Smooth muscle cell (in vitro differentiated cells): ENCODE results near the gene AGAP1. TPM values are rescaled to one million over a fixed set of nuclear protein-coding genes. Genes with fewer than 3 reads are reported as not detected.

Source experiments
- DNase-seq: peaks from one replicate; lab custom pipeline; 2025; ENCODE audit not compliant: unreplicated experiment; lab: John Stamatoyannopoulos, UW
- H2AFZ ChIP-seq: fragments of 200-600 bp; sonication (generic); 2 replicates; pipeline ENCODE4 v1.6.0; 2016; ENCODE audit warnings: antibody characterized with exemption, low read depth, mild to moderate bottlenecking
- H3F3A ChIP-seq: fragments of 200-600 bp; sonication (generic); 2 replicates; pipeline ENCODE4 v1.6.0; 2017; ENCODE audit warnings: antibody characterized with exemption, low read depth
- H3K27ac ChIP-seq: fragments of 200-600 bp; sonication (generic); 2 replicates; pipeline ENCODE4 v1.5.1; 2016; ENCODE audit warnings: low read depth, mild to moderate bottlenecking
- H3K27me3 ChIP-seq: fragments of 200-600 bp; sonication (generic); 2 replicates; pipeline ENCODE4 v1.6.1; 2016; ENCODE audit warnings: low read depth, mild to moderate bottlenecking
- H3K36me3 ChIP-seq: fragments of 200-600 bp; sonication (generic); 2 replicates; pipeline ENCODE4 v1.5.1; 2016; ENCODE audit warnings: low read depth
- H3K4me1 ChIP-seq: fragments of 200-600 bp; sonication (generic); 2 replicates; pipeline ENCODE4 v1.5.1; 2016; ENCODE audit warnings: low read depth
- H3K4me2 ChIP-seq: fragments of 200-600 bp; sonication (generic); 2 replicates; pipeline ENCODE4 v1.6.0; 2016; ENCODE audit warnings: mild to moderate bottlenecking
- H3K4me3 ChIP-seq: fragments of 200-600 bp; sonication (generic); 2 replicates; pipeline ENCODE4 v1.5.1; 2016; ENCODE audit warnings: mild to moderate bottlenecking
- H3K79me2 ChIP-seq: fragments of 200-600 bp; sonication (generic); 2 replicates; pipeline ENCODE4 v1.6.0; 2016; ENCODE audit warnings: low read depth, mild to moderate bottlenecking
- H3K9ac ChIP-seq: fragments of 200-600 bp; sonication (generic); 2 replicates; pipeline ENCODE4 v1.6.0; 2016; ENCODE audit warnings: low read depth
- H3K9me3 ChIP-seq: fragments of 200-600 bp; sonication (generic); replicated peaks from 2 replicates; pipeline ENCODE4 v1.5.1; 2016; ENCODE audit warnings: low read depth
- H4K20me1 ChIP-seq: fragments of 200-600 bp; sonication (generic); 2 replicates; pipeline ENCODE4 v1.6.0; 2016; ENCODE audit warnings: low read depth
- WGBS: methylation state at CpG from one replicate; pipeline ENCODE4 v1.1.7; 2016; ENCODE audit warnings: low lambda C conversion rate; 5-methylcytosine and 5-hydroxymethylcytosine counted together
- polyA plus RNA-seq: library from polyadenylated mRNA; unstranded; fragments of >200 nt; fragmentation: Nextera tagmentation; extraction: Ambion mirVana; gene quantifications from 2 replicates; pipeline ENCODE4 v1.2.1, GENCODE V29; 2016
- total RNA-seq: library from RNA; depleted of rRNA; stranded (reverse); fragments of >200 nt; gene quantifications from 2 replicates; pipeline ENCODE4 v1.2.3, GENCODE V29; 2014
- TF ChIP-seq, protein P1 (sequence below): fragments of 200-600 bp; sonication (generic); IDR thresholded peaks from 2 replicates; pipeline ENCODE4 v1.5.1; 2017; ENCODE audit warnings: borderline replicate concordance, mild to moderate bottlenecking, antibody characterized with exemption; ENCODE audit not compliant: insufficient read depth, poor library complexity, severe bottlenecking

The AGAP1 gene
- total and polyA plus RNA-seq, 2 experiments from 2014 or later, result 3.9 to 9.8 TPM

DNA sequence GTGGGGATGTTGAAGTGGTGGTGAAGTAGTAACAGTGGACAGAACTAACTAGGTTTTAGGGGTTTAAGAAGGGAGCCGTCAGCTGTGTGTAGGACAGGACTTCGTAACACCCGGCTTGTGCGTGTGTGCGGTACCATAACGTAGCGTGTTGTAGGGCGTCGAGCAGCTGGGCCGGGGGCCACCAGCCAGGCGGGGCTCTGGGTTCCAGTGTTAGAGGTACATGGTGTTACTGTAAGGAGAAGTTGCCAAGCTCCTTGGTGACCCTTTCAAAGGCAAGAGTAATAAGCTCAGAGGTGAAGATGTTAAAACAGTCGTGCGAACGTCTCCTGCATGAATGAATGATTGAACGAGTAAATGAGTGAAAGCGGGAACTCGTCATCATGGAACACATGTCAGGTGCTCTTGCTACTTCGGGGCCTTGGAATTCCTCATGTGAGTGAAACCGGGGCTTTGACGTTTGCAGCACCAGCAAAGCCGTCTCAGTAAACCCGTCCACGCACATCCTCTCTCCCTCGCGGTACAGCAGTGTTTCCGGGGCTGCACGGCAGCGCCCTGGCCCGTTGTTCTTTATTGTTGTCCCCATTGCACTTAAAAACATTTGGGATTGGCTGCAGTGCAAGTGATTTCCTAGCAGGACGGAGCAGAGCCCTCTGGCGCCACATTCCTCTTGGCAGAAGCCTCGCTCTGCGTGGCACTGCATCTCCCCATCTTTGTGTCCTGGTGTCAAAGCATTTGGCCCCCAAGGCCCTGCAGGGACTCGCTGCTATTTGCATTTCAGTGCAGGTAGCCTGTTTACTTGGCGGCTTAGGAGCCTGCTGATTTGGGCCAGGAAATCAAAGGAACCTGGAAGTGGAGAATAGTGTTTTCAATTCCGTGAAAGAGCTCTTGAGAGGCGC is 559.3 kb downstream of the AGAP1 start:
- no peaks in the 10 kb centered on the region for H4K20me1 ChIP-seq
- H3K79me2 ChIP-seq, result no peaks in the 10 kb centered on the region
- DNase-seq, result no peak
- no peak overlapping the region for H3K4me2 ChIP-seq
- peaks cover 7% of the 10 kb centered on the region for H3K4me1 ChIP-seq
- TF ChIP-seq, protein P1, sequence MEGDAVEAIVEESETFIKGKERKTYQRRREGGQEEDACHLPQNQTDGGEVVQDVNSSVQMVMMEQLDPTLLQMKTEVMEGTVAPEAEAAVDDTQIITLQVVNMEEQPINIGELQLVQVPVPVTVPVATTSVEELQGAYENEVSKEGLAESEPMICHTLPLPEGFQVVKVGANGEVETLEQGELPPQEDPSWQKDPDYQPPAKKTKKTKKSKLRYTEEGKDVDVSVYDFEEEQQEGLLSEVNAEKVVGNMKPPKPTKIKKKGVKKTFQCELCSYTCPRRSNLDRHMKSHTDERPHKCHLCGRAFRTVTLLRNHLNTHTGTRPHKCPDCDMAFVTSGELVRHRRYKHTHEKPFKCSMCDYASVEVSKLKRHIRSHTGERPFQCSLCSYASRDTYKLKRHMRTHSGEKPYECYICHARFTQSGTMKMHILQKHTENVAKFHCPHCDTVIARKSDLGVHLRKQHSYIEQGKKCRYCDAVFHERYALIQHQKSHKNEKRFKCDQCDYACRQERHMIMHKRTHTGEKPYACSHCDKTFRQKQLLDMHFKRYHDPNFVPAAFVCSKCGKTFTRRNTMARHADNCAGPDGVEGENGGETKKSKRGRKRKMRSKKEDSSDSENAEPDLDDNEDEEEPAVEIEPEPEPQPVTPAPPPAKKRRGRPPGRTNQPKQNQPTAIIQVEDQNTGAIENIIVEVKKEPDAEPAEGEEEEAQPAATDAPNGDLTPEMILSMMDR, result no peak
- H3K27me3 ChIP-seq, result no peaks in the 10 kb centered on the region
- peaks cover 2% of the 10 kb centered on the region for H3K9me3 ChIP-seq
- no peak overlapping the region for H3K9ac ChIP-seq
- peaks cover 3% of the 10 kb centered on the region for H3K36me3 ChIP-seq
- no peaks in the 10 kb centered on the region for H3F3A ChIP-seq
- no peak overlapping the region for H3K27ac ChIP-seq
- 77% methylated on average over 37 of the region's 37 CpGs for WGBS
- no peak overlapping the region for H2AFZ ChIP-seq
- no peak overlapping the region for H3K4me3 ChIP-seq

- Histone ChIP-seq H2AFZ (no peak overlapping the region), H3F3A (no peaks in the 10 kb centered on the region), H3K79me2 (no peaks in the 10 kb centered on the region), H3K4me1 (peaks cover 7% of the 10 kb centered on the region), H3K9ac (no peak overlapping the region), H3K4me3 (no peak overlapping the region), H3K4me2 (no peak overlapping the region), H4K20me1 (no peaks in the 10 kb centered on the region), H3K27ac (no peak overlapping the region), H3K9me3 (peaks cover 6% of the 10 kb centered on the region), H3K27me3 (no peaks in the 10 kb centered on the region), H3K36me3 (peaks cover 9% of the 10 kb centered on the region)
- no peak for DNase-seq
- TF ChIP-seq, protein P1, result no peak
- WGBS, result 87% methylated on average over 2 of the region's 2 CpGs
Observed at GRCh38 chr2:236054125-236054524, 560.3 kb downstream of the AGAP1 start.

DNA sequence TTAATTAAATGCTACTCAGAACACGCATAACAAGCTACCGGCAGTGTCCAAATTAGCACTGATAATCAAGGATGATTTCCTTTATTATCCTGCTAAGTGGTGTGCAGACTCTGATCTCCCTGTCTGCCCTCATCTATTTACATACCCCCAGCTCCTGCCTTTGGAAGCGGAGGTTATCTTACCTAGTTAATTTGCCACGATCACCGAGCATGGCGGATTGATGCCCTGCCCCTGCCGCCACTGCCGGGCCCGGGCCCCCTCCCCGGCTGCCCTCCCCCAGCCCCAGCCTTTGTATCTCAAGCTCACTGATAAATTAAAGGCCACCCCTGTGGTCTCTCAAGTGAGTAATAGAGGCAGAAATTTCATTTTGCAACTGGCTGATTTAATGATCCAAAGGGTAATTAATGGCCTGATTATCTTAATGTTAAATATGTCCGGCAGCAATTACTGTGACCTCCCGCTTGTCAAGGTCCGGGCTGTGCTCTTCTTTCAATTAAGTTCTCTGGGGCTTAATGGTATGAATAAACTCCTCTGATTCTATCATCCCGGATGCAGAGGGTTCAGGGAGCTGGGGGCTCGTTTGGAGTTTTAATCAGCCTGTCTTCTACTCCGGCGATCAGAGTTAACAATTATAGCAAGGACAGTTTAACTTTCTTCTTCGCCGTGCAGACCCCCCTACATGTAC is 560.9 kb downstream of the AGAP1 start:
- Histone ChIP-seq H3K4me3 (no peak overlapping the region), H3K79me2 (no peaks in the 10 kb centered on the region), H3K27ac (no peak overlapping the region), H3F3A (no peaks in the 10 kb centered on the region), H3K36me3 (peaks cover 9% of the 10 kb centered on the region), H4K20me1 (no peaks in the 10 kb centered on the region), H3K9me3 (peaks cover 6% of the 10 kb centered on the region), H3K9ac (no peak overlapping the region), H3K27me3 (no peaks in the 10 kb centered on the region), H3K4me2 (no peak overlapping the region), H2AFZ (no peak overlapping the region), H3K4me1 (peaks cover 7% of the 10 kb centered on the region)
- no peak for DNase-seq
- 85% methylated on average over 19 of the region's 19 CpGs for WGBS
- TF ChIP-seq, protein P1, result no peak
